ENCODE results near the gene GRIA1. TPM values are rescaled to one million over a fixed set of nuclear protein-coding genes. Genes with fewer than 3 reads are reported as not detected.

Gene GRIA1
- total and polyA plus RNA-seq, 2 donors (not counting 1 experiment from before 2014, with no cell fraction given), result not detected

GRCh38 chr5:153796527-153796926 lies 306.1 kb downstream of the GRIA1 start:
- H3K9ac ChIP-seq (ENCODE audit: low read length), result no peak overlapping the region
- Mint-ChIP-seq H3K27me3 (no peaks in the 10 kb centered on the region), H3K9me3 (ENCODE audit: insufficient read depth) (no peaks in the 10 kb centered on the region), H3K4me3 (no peak overlapping the region), H3K27ac (no peak overlapping the region), H3K4me1 (no peaks in the 10 kb centered on the region)
- no peak overlapping the region for H2AFZ ChIP-seq (ENCODE audit: insufficient read depth, low read depth, low read length, poor library complexity, severe bottlenecking)
- ATAC-seq (ENCODE audit: low read depth) (no peak), DNase-seq (no peak)
- ChIA-PET CTCF (no interaction called here), POLR2A (no interaction called here)
- no peak overlapping the region for H3K27ac ChIP-seq (ENCODE audit: low read length in 2 of 2)
- no peaks in the 10 kb centered on the region for H3K79me2 ChIP-seq (ENCODE audit: control insufficient read depth, insufficient read depth, low read length)
- no peaks in the 10 kb centered on the region for H4K20me1 ChIP-seq (ENCODE audit: control insufficient read depth, insufficient read depth, low read length, poor library complexity, severe bottlenecking)
- no peak overlapping the region for H3K4me2 ChIP-seq (replicated peaks; ENCODE audit: low read depth, low read length, poor library complexity, severe bottlenecking)
- TF ChIP-seq CTCF (IDR thresholded peaks at IDR 0.05), result no peak
- no peak for TF ChIP-seq EZH2 (IDR thresholded peaks at IDR 0.05; ENCODE audit: borderline replicate concordance, insufficient read depth, low read depth, low read length, poor library complexity, severe bottlenecking)
- intact Hi-C loops (cut with micrococcal nuclease), result no loop called here
- no peaks in the 10 kb centered on the region for H3K9me3 ChIP-seq (ENCODE audit: control extremely low read depth in 1 of 3, control insufficient read depth in 2 of 3, insufficient read depth in 1 of 3, low read length in 2 of 3)
- H3K36me3 ChIP-seq (replicated peaks in 1 of 2; ENCODE audit: control extremely low read depth in 1 of 2, control insufficient read depth in 1 of 2, extremely low read depth in 1 of 2, insufficient read depth in 2 of 2, low read length in 1 of 2), result no peaks in the 10 kb centered on the region
- no peaks in the 10 kb centered on the region for H3K4me1 ChIP-seq (ENCODE audit: control insufficient read depth in 2 of 2, insufficient read depth in 2 of 2, low read length in 2 of 2)
- no peaks in the 10 kb centered on the region for H3K27me3 ChIP-seq (replicated peaks in 1 of 4; ENCODE audit: control extremely low read depth in 1 of 4, control insufficient read depth in 3 of 4, insufficient read depth in 4 of 4, low read length in 3 of 4)
- 91% methylated on average over 2 of the region's 2 CpGs for WGBS (ENCODE audit: insufficient coverage)
- no peak overlapping the region for H3K4me3 ChIP-seq (ENCODE audit: control extremely low read depth in 1 of 5, extremely low read depth in 1 of 5, insufficient read depth in 1 of 5, low read depth in 2 of 5, low read length in 4 of 5)

GRCh38 chr5:153797484-153797883 lies 307.0 kb downstream of the GRIA1 start:
- no peaks in the 10 kb centered on the region for H4K20me1 ChIP-seq (ENCODE audit: control insufficient read depth, insufficient read depth, low read length, poor library complexity, severe bottlenecking)
- no CpG with 5 or more reads among the region's 3 CpGs for WGBS (ENCODE audit: insufficient coverage)
- peaks cover 0 to 3% (median 0%) of the 10 kb centered on the region in 3 donors for H3K9me3 ChIP-seq (ENCODE audit: control extremely low read depth in 1 of 3, control insufficient read depth in 2 of 3, insufficient read depth in 1 of 3, low read length in 2 of 3)
- Mint-ChIP-seq H3K9me3 (ENCODE audit: insufficient read depth) (no peaks in the 10 kb centered on the region), H3K27me3 (no peaks in the 10 kb centered on the region), H3K4me3 (no peak overlapping the region), H3K4me1 (no peaks in the 10 kb centered on the region), H3K27ac (no peak overlapping the region)
- ATAC-seq (ENCODE audit: low read depth) (no peak), DNase-seq (no peak)
- CTCF ChIA-PET, result no interaction called here
- no peaks in the 10 kb centered on the region for H3K79me2 ChIP-seq (ENCODE audit: control insufficient read depth, insufficient read depth, low read length)
- H3K4me3 ChIP-seq (ENCODE audit: control extremely low read depth in 1 of 5, extremely low read depth in 1 of 5, insufficient read depth in 1 of 5, low read depth in 2 of 5, low read length in 4 of 5), result no peak overlapping the region
- H3K9ac ChIP-seq (ENCODE audit: low read length), result no peak overlapping the region
- intact Hi-C loops (cut with micrococcal nuclease), result no loop called here
- TF ChIP-seq CTCF (IDR thresholded peaks at IDR 0.05) (no peak), EZH2 (IDR thresholded peaks at IDR 0.05; ENCODE audit: borderline replicate concordance, insufficient read depth, low read depth, low read length, poor library complexity, severe bottlenecking) (no peak)
- no peaks in the 10 kb centered on the region for H3K36me3 ChIP-seq (replicated peaks in 1 of 2; ENCODE audit: control extremely low read depth in 1 of 2, control insufficient read depth in 1 of 2, extremely low read depth in 1 of 2, insufficient read depth in 2 of 2, low read length in 1 of 2)
- no peaks in the 10 kb centered on the region for H3K27me3 ChIP-seq (replicated peaks in 1 of 4; ENCODE audit: control extremely low read depth in 1 of 4, control insufficient read depth in 3 of 4, insufficient read depth in 4 of 4, low read length in 3 of 4)
- no peak overlapping the region for H2AFZ ChIP-seq (ENCODE audit: insufficient read depth, low read depth, low read length, poor library complexity, severe bottlenecking)
- H3K4me1 ChIP-seq (ENCODE audit: control insufficient read depth in 2 of 2, insufficient read depth in 2 of 2, low read length in 2 of 2), result no peaks in the 10 kb centered on the region
- H3K27ac ChIP-seq (ENCODE audit: low read length in 2 of 2), result no peak overlapping the region
- H3K4me2 ChIP-seq (replicated peaks; ENCODE audit: low read depth, low read length, poor library complexity, severe bottlenecking), result no peak overlapping the region
- POLR2A ChIA-PET, result no interaction called here

Data from B cell (primary cell).